Measurements from ENCODE around the gene SRCIN1.
"Not testable (repeated sequence)": the region's sequence is repeated elsewhere in the genome, so short reads cannot be mapped to it uniquely, and the experiment has no call there.

SRCIN1 gene

DNA sequence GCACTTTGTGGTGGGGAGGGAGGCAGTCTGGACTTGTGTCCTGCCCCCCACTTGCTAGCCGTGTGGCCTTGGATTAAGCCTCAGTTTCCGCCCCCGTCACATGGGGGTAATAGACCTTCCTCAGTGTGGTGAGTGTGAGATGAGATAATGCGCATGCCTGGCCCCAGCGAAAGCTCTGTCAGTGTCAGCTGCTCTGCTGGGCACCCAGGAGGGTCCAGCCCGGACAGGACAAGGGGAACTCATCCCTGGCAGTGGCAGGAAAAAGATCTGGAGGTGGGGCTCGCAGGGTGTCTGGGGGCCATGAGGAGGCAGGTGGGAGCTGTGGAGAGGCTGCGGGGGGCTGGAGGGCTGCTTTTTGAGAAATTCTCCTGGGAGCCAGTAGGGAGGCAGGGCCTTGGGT, 63.5 kb downstream of the SRCIN1 start:
- DNase-seq = no peak

GRCh38 chr17:38541281-38541680, 64.5 kb downstream of the SRCIN1 start:
- DNase-seq = peak; percentile 42

GRCh38 chr17:38540514-38541045, 65.2 kb downstream of the SRCIN1 start:
- no peak for DNase-seq

DNA sequence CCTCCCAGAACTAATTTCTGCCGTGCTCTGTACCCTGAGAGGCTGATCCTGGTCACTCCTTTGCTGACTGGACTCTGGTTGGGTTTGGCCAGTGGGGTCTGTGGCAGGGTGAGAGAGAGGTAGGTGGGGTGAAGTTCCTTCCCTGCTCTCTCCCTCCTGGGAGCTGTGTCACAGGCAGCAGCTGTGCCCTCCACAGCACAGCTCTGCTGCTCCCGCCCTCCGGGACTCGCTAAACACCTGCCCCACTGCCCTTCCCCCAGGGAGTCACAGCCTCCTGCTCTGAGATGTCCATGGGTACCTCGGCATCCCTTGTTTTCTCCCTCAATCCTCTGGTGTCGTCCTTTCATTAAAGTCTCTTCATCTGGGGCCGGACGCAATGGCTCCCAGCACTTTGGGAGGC, 66.4 kb downstream of the SRCIN1 start:
- peak; percentile 94 for DNase-seq

GRCh38 chr17:38538906-38539305, 66.8 kb downstream of the SRCIN1 start:
- peak; percentile 88 for DNase-seq

DNA sequence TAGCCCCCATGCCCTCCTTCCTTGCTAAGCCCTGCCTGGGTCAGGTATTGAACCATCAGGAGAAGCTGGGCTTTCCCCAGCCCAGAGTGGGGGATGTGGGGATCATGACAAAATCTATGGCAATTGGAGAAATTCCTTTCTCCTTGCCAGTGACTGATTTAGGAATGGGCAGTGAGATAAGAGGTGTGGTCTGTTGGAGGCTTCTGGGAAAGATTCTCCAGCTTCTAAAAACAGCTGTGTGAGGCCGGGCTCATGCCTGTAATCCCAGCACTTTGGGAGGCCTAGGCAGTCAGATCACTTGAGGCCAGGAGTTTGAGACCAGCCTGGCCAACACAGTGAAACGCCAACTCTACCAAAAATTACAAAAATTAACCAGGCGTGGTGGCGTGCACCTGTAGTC, 69.1 kb downstream of the SRCIN1 start:
- DNase-seq = no peak

- no peak for DNase-seq
These were observed 69.9 kb downstream of the SRCIN1 start for GRCh38 chr17:38535886-38536285.

- DNase-seq = no peak
These were observed 71.3 kb downstream of the SRCIN1 start for GRCh38 chr17:38534498-38534885.

GRCh38 chr17:38533866-38534497, 71.8 kb downstream of the SRCIN1 start:
- DNase-seq = no peak

DNA sequence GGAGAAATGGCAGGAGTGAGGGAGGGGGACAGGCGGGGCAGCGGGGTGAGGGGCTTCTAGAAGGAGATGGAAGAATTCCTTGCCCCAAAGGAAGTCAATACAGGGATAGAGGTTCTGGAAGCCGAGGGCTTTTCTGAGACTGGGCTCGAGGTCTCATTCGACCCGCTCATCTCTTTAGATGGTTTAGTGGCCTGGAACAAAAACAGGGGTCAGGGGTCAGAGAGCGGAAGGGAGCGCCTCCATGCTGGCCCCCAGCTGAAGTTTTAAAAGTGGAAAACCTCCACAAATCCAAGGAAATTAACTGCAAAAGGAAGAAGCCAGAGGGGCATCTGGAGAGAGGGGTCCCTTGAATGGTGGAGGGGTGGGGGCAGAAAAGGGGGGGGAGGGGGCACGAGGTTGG, 72.5 kb downstream of the SRCIN1 start:
- no peak for DNase-seq

DNA sequence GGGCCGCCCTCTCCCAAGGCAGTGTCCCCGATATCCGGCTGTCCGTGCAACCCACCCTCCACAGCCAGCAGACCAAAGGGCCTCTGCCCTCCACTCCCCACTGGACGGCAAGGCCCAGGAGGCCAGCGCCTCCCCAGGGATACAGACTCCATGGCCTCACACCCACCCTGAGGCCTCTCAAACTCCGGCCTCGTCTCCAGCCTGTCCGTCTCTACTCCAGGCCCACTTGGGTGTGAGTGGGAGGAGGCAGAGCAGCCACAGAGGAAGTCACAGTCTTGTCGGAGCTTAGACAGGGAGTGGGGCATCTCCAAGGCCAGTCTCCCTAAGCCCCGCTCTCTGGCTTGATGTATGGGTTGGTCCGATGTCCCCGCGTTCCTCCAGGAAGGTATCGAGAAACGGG, 73.3 kb downstream of the SRCIN1 start:
- DNase-seq = no peak

GRCh38 chr17:38531761-38532160, 74.0 kb downstream of the SRCIN1 start:
- not testable (repeated sequence) for DNase-seq

- DNase-seq = not testable (repeated sequence)
These were observed 74.9 kb downstream of the SRCIN1 start for GRCh38 chr17:38530856-38531255.

DNA sequence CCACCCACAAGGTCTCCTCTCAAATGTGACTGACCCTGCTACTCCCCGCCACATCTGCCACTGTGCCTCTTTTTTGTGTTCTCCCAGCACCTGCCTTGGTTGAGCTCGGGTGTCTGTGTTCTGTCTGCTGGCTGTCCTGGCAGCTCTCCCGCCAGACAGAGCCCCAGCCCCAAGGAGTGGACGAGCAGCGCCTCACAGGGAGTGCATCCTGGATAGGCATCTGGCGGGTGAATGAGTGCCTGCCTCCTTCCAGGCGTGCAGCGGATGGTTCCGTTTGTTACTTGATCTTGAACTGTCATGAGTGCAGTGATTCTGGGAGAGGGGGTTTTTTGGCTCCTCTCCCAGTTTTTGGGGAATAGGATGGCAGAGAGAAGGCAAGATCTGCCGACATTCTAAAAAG, 77.6 kb downstream of the SRCIN1 start:
- DNase-seq = peak; percentile 41

DNA sequence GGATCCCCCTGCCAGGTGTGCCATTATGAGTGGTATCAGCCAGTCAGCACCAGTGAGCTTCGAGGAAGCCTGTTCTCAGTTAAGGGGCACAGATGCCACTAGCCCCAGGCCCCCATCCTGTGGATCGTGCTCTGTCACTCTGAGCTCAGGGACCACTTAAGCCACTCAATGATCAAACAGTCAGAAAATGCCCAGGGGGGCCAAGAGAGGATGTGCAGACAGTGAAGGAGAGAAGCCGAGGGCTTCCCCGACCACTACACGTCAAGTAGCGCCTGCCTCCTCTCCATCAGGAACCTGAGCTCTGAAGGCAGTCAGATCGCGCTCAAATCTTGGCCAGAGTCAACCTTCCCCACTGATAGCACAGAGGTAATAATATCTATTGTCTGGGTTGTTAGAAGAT, 79.2 kb downstream of the SRCIN1 start:
- DNase-seq = peak; percentile 46

DNA sequence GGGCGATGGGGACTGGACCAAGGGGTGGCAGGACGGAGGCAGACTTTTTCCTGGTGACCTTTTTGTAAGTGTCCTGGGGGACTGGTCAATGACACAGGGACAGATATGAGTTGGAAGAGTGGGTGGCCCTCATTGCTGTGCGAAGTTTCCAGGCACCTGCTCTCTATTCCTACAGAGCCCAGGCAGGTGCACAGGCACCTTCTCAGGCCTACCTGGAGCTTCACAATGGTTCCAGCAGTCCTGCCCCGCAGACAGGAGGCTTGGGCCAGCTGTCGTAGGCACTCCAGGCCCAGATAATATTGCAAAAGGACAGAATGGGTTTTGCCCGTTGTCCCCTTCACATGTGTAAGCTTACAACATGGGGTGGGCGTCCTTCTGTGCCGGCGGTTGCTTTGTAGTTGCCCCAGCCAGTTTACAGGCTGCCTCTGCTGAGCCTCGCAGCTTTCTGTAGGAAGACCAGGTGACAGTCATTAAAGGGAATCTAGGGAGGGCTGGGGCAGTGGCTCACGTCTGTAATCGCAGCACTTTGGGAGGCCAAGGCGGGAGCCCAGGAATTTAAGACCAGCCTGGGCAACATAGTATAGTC, 93.2 kb downstream of the SRCIN1 start:
- no peak for DNase-seq

DNA sequence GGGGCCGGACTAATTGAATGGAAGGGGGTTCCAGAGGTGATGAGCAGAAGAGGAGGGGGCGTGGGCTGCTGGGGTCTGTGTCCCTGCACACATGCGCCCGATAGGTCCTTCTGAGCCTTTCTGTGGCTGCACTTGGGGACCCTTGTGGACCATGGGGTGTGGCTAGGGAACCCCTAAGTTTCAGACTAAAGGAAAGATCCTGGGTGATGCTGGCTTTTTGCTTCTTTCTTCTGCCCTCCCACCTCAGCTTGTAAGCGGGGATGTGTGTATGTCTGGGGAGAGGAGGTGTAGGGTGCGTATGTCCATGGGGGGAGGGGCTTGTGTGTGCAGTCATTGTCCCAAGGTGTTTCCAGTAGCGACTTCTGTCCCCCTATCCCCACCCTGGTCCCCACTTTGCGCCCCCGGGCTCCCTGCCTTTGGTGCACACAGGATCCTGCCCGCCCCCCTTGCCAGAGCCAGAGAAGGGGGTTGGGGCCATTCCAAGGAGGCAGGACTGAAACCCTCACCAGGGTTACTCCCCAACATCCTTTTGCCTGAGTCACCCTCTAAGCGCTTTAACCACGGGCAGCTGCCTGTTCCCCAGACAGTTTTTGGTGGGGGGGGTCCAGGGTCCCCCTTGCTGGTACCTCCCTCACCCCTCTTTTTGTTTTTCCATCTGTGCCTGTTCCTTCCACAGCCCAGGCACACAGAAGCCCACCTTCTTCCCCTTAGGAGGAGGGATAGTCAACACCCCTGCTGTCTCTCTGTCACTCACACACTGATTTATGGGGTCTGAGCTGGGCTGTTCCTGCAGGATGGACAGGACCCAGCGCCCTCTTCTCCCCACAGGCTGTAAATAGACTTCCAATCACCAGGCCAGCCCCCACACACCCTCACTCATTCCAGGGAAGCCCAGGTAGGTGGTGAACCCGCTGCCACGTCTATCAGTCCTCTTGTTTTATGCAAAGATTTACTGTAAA, 94.3 kb downstream of the SRCIN1 start:
- no peak for DNase-seq

- DNase-seq = no peak
These were observed 95.2 kb downstream of the SRCIN1 start for GRCh38 chr17:38510421-38511149.

DNA sequence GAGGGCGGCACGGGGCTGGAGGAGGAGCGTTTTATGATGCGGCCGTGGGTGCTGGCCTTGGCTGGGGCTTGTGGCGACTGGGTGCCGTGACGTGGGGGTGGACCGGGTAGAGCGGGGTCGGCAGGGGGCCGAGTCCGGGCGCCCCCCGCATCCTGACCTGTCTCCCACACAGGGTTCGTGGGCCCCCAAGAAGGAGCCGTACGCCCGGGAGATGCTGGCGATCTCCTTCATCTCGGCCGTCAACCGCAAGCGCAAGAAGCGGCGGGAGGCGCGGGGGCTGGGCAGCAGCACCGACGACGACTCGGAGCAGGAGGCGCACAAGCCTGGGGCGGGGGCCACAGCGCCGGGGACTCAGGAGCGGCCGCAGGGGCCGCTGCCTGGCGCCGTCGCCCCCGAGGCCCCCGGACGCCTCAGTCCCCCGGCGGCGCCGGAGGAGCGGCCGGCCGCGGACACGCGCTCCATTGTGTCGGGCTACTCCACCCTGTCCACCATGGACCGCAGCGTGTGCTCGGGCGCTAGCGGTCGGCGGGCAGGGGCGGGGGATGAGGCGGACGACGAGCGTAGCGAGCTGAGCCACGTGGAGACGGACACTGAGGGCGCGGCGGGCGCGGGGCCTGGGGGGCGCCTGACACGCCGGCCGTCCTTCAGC, 95.9 kb downstream of the SRCIN1 start:
- DNase-seq = no peak

DNA sequence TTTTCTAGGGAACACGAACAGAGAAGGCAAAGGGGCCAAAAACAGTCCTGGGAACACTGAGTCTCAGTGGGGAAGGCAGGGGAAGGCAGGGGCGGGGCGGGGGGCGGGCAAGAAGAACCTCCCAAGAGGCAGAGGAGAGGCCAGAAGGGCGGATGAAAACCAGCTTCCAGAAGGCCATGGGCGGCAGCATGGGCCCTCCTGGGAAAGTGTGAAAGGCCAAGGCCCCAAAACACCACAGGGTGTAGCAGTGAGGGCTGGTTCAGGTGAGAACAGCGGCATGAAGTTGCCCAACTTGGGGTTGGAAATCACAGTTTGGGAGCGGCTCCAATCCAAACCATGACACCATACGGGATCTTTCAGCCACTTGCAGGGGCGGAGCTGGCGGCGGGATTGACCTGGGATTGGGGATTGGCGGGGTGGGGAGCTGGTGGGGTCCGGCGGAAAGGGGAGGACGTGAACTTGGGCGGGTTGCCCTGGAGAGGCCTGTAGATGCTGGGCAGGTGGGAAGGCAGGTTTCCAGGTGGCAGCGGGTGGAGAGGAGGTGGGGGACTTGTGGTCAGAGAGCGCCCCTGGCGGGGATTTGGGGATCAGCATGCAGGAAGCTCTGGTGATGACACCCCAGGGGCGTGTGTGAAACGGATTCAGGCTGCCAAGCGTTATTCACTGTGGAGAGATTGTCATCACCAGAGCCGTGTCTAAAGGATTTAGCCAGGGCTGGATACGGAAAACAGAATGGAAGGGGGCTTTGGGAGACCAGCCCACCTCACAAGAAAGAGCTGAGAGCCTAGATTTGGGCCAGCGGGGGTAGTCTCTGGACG, 96.6 kb downstream of the SRCIN1 start:
- DNase-seq = no peak

DNA sequence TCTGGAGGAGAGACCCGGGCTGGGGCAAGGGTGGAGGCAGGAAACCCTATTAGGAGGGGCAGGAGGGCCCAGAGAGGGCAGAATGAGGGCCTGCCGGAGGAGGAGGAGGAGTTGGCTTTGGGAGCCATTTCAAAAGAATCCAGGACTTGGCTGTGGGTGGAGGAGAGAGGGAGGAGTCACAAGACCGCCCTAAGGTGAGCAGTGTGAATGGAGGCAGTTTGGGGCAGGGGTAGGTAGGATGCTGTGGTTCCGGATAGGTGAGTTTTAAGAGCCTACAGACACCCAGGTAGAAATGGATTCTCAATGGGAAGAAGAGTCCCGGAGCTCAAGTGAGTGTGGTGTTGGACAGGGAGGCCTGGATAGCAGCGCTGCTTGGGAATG, 97.2 kb downstream of the SRCIN1 start:
- DNase-seq = no peak

All from NCI-H1436 (cell line).